A673 (cell line): ENCODE data around the gene KCNQ1. TPM values are rescaled to one million over a fixed set of nuclear protein-coding genes. Genes with fewer than 3 reads are reported as not detected.

Experiments
- BruUV-seq: library from RNA; stranded (reverse); fragments of 400-500 nt; replicated peaks from 2 replicates; lab custom pipeline; 2021; lab: Mats Ljungman, UMichigan
- CTCF ChIA-PET: fragments of 300-600 bp; sonication (Branson Sonifier 250); formaldehyde crosslinking; loops from one replicate; lab custom pipeline; 2022; ENCODE audit warnings: antibody characterized with exemption; lab: Charles Lee
- POLR2A ChIA-PET: fragments of 300-600 bp; sonication (Branson Sonifier 250); formaldehyde crosslinking; loops from one replicate; lab custom pipeline; 2022; ENCODE audit warnings: antibody characterized with exemption; ENCODE audit not compliant: low non-redundant PET; lab: Charles Lee
- DNase-seq: peaks from one replicate; pipeline ENCODE4 v3.0.0-alpha.2; 2015; ENCODE audit warnings: low spot score
- H3K27ac ChIP-seq: fragments of 200-600 bp; sonication (generic); 2 replicates; pipeline ENCODE4 v1.5.1; 2016; ENCODE audit warnings: mixed run types, low read depth, mild to moderate bottlenecking, mixed read lengths, antibody characterized with exemption, low read length; ENCODE audit not compliant: poor library complexity, severe bottlenecking
- H3K27me3 ChIP-seq: fragments of 200-600 bp; sonication (generic); replicated peaks from 2 replicates; pipeline ENCODE4 v1.6.1; 2017; ENCODE audit warnings: mixed run types, low read depth, mild to moderate bottlenecking, mixed read lengths, antibody characterized with exemption, low read length; ENCODE audit not compliant: insufficient read depth, poor library complexity
- H3K36me3 ChIP-seq: fragments of 200-600 bp; sonication (generic); 2 replicates; pipeline ENCODE4 v1.6.1; 2016; ENCODE audit warnings: mixed run types, mild to moderate bottlenecking, mixed read lengths, antibody characterized with exemption, low read length; ENCODE audit not compliant: insufficient read depth, poor library complexity, severe bottlenecking
- H3K4me1 ChIP-seq: fragments of 200-600 bp; sonication (generic); 2 replicates; pipeline ENCODE4 v1.6.1; 2017; ENCODE audit warnings: mixed run types, mild to moderate bottlenecking, mixed read lengths, antibody characterized with exemption, low read length; ENCODE audit not compliant: insufficient read depth, poor library complexity, severe bottlenecking
- H3K4me3 ChIP-seq: fragments of 200-600 bp; sonication (generic); 2 replicates; pipeline ENCODE4 v1.5.1; 2016; ENCODE audit warnings: low read depth, mixed run types, mild to moderate bottlenecking, mixed read lengths, low read length; ENCODE audit not compliant: poor library complexity, severe bottlenecking
- H3K9me3 ChIP-seq: fragments of 200-600 bp; sonication (generic); 2 replicates; pipeline ENCODE4 v1.6.1; 2016; ENCODE audit warnings: mixed run types, low read depth, mild to moderate bottlenecking, mixed read lengths, antibody characterized with exemption, low read length; ENCODE audit not compliant: poor library complexity, severe bottlenecking
- EZH2 ChIP-seq: fragments of 200-600 bp; sonication (generic); IDR thresholded peaks from 2 replicates; pipeline ENCODE4 v1.6.1; 2017; ENCODE audit warnings: borderline replicate concordance, low read depth, mild to moderate bottlenecking, mixed read lengths, antibody characterized with exemption, low read length; ENCODE audit not compliant: poor library complexity, severe bottlenecking
- intact Hi-C: fragments of 100-400 bp; cut with micrococcal nuclease; formaldehyde crosslinking; loops from one replicate; pipeline ENCODE4 v1.10.0; 2022; ENCODE audit not compliant: unreplicated experiment
- total RNA-seq: library from RNA; stranded (reverse); gene quantifications from 2 replicates; pipeline ENCODE4 v1.2.3, GENCODE V29; 2021
- TF ChIP-seq, protein P1 (sequence below): fragments of 300-800, 200-600 bp; sonication (generic); conservative IDR thresholded peaks from 2 replicates; pipeline ENCODE4 v1.5.1; 2017; ENCODE audit warnings: low read depth, mild to moderate bottlenecking, antibody characterized with exemption, low read length, moderate library complexity, mixed read lengths

Gene KCNQ1
- total RNA-seq, 1 experiment from 2014 or later = not detected

DNA sequence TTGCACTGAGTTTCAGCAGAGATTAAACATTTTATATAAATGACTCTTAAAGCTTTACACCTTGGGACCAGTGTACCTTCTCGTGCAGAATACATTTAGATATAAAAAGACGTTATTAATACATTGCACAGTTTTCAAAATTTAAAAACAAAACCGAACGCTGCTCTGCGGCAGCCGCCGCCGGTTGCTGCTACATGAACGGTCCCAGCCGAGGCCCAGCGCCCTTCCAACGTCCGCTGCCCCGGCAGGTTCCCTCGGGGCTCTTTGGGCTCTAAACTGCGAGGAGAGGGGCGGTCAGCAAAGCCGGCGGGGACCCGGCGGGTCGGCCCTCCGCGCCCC lies 438.8 kb downstream of the KCNQ1 start:
- Histone ChIP-seq H3K27ac (no peak overlapping the region), H3K9me3 (no peaks in the 10 kb centered on the region), H3K27me3 (peaks cover 12% of the 10 kb centered on the region), H3K36me3 (no peaks in the 10 kb centered on the region), H3K4me3 (no peak overlapping the region), H3K4me1 (no peaks in the 10 kb centered on the region)
- TF ChIP-seq EZH2 = no peak
- TF ChIP-seq, protein P1, sequence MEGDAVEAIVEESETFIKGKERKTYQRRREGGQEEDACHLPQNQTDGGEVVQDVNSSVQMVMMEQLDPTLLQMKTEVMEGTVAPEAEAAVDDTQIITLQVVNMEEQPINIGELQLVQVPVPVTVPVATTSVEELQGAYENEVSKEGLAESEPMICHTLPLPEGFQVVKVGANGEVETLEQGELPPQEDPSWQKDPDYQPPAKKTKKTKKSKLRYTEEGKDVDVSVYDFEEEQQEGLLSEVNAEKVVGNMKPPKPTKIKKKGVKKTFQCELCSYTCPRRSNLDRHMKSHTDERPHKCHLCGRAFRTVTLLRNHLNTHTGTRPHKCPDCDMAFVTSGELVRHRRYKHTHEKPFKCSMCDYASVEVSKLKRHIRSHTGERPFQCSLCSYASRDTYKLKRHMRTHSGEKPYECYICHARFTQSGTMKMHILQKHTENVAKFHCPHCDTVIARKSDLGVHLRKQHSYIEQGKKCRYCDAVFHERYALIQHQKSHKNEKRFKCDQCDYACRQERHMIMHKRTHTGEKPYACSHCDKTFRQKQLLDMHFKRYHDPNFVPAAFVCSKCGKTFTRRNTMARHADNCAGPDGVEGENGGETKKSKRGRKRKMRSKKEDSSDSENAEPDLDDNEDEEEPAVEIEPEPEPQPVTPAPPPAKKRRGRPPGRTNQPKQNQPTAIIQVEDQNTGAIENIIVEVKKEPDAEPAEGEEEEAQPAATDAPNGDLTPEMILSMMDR = no peak
- POLR2A ChIA-PET = no interaction called here
- no peak for DNase-seq
- BruUV-seq = no TSS peak
- CTCF ChIA-PET = no interaction called here
- intact Hi-C loops = no loop called here

DNA sequence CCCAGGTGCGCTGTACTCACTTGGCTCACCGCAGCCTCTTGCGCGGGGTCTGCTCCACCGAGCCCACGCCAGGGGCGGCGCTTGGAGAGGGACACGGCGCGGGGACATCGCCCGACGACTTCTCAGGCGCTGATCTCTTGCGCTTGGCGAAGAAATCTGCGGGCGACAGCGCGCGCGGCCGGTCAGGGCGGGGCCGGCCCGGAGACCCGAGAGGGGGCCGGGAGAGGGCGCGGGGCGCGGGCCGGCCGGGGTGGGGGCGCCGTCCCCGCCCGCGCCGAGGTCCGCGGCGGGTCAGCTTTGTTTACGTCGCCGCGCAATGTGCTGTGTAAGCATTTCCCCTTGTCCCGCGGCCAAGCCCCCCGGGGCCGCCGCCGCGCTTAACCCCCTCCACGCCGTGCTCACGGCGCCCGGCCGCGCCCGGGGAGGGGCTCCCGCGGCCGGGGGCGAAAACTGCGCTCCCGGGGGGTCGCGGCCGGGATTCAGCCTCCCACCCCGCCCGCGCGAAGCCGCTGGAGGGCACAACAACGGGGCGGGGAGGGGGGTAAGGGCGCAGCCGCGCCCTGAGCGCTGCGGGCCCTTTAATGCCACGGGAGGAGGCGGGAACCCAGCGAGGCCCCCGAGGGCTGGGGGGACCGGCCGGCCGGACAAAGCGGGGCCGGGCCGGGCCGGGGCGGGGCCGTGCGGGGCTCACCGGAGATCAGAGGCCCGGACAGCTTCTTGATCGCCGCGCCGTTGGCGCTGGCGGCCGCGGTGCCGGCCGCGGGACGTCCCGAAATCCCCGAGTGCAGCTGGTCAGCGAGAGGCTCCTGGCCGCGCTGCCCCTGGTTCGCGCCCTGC lies 439.4 kb downstream of the KCNQ1 start:
- Histone ChIP-seq H3K4me1 (no peaks in the 10 kb centered on the region), H3K36me3 (no peaks in the 10 kb centered on the region), H3K4me3 (peak overlapping the region; percentile 44), H3K9me3 (no peaks in the 10 kb centered on the region), H3K27me3 (peaks cover 12% of the 10 kb centered on the region), H3K27ac (no peak overlapping the region)
- ChIA-PET CTCF (interaction anchor here (1.7 kb wide), 1 partner anchor 351 kb away, joined by 6 read pairs; no protein-coding TSS in a partner anchor), POLR2A (no interaction called here)
- no peak for TF ChIP-seq EZH2
- TF ChIP-seq, protein P1 = no peak
- no peak for DNase-seq
- intact Hi-C loops = no loop called here
- no TSS peak for BruUV-seq

DNA sequence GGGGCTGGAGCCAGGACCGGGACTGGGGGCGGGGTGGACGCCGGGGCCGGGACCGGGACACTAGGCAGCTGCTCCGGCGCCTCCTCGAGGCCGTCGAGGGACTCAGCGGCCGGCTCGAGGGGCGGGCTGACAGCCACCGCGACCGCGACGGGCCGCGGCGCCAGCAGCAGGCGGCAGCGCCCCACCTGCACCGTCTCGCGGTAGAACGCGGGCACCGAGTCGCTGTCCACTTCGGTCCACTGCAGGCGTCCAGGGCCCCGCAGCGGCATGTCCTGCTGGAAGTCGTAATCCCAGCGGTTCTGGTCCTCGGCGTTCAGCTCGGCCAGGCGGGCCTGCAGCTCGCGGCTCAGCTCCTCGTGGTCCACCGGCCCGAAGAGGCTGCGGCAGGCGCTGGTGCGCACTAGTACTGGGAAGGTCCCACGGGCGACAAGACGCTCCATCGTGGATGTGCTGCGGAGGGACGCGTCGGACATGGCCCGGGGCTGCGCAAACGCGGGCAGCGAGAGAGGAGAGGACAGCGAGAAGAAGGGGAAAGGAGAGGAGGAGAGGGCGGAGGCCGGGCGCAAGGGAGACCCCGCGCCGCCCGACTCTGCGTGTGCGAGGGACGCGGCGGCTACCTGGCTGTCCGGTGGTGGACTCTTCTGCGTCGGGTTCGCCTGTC lies 440.3 kb downstream of the KCNQ1 start:
- Histone ChIP-seq H3K4me1 (no peaks in the 10 kb centered on the region), H3K4me3 (peak overlapping the region; percentile 43), H3K36me3 (no peaks in the 10 kb centered on the region), H3K9me3 (no peaks in the 10 kb centered on the region), H3K27me3 (peaks cover 12% of the 10 kb centered on the region), H3K27ac (no peak overlapping the region)
- POLR2A ChIA-PET = no interaction called here
- BruUV-seq = no TSS peak
- no peak for TF ChIP-seq EZH2
- TF ChIP-seq, protein P1 = no peak
- DNase-seq = peak; percentile 43
- intact Hi-C loops = loop anchor here (5.0 kb wide), 1 partner anchor 183 kb away; no protein-coding TSS in a partner anchor
- CTCF ChIA-PET = interaction anchor here (1.7 kb wide), 1 partner anchor 352 kb away, joined by 6 read pairs; no protein-coding TSS in a partner anchor
